Neural cell (in vitro differentiated cells): ENCODE results near the gene SMC3. TPM values are rescaled to one million over a fixed set of nuclear protein-coding genes. Genes with fewer than 3 reads are reported as not detected.

Experiments used
- H2AFZ ChIP-seq: fragments of 200-600, 300-800 bp; sonication (generic), shearing (Covaris generic); 2 replicates; pipeline ENCODE4 v1.6.0; 2014; ENCODE audit warnings: low read depth, mild to moderate bottlenecking, antibody characterized with exemption, low read length, moderate library complexity
- H3F3A ChIP-seq: fragments of 200-600 bp; shearing (Covaris generic); 2 replicates; pipeline ENCODE4 v1.6.1; 2016; ENCODE audit warnings: mild to moderate bottlenecking, moderate library complexity, mixed read lengths, antibody characterized with exemption, low read length; ENCODE audit not compliant: insufficient read depth, poor library complexity, severe bottlenecking
- H3K27ac ChIP-seq: fragments of 200-600, 300-800 bp; sonication (generic), shearing (Covaris generic); 2 replicates; pipeline ENCODE4 v1.5.1; 2014; ENCODE audit warnings: mild to moderate bottlenecking, low read length, moderate library complexity
- H3K27me3 ChIP-seq: fragments of 300-800, 200-600 bp; sonication (generic), shearing (Covaris generic); 2 replicates; pipeline ENCODE4 v1.6.0; 2014; ENCODE audit warnings: mild to moderate bottlenecking, low read depth, low read length, moderate library complexity; ENCODE audit not compliant: insufficient read depth
- H3K36me3 ChIP-seq: fragments of 300-800, 200-600 bp; sonication (generic), shearing (Covaris generic); 2 replicates; pipeline ENCODE4 v1.5.1; 2014; ENCODE audit warnings: mild to moderate bottlenecking, antibody characterized with exemption, low read length, moderate library complexity; ENCODE audit not compliant: insufficient read depth
- H3K4me2 ChIP-seq: fragments of 300-800, 200-600 bp; sonication (generic), shearing (Covaris generic); 2 replicates; pipeline ENCODE4 v1.6.0; 2014; ENCODE audit warnings: mild to moderate bottlenecking, low read length
- H3K4me3 ChIP-seq: fragments of 300-800, 200-600 bp; sonication (generic), shearing (Covaris generic); 2 replicates; pipeline ENCODE4 v1.5.1; 2014; ENCODE audit warnings: mild to moderate bottlenecking, low read length, moderate library complexity
- H3K79me2 ChIP-seq: fragments of 200-600 bp; shearing (Covaris generic); replicated peaks from 2 replicates; pipeline ENCODE4 v1.6.0; 2014; ENCODE audit warnings: mild to moderate bottlenecking, low read length, moderate library complexity; ENCODE audit not compliant: insufficient read depth
- H3K9ac ChIP-seq: fragments of 300-800, 200-600 bp; sonication (generic), shearing (Covaris generic); 2 replicates; pipeline ENCODE4 v1.6.1; 2016; ENCODE audit warnings: mild to moderate bottlenecking, low read length, mixed read lengths
- H3K9me2 ChIP-seq: fragments of 200-600 bp; shearing (Covaris generic); 2 replicates; pipeline ENCODE4 v1.6.1; 2016; ENCODE audit warnings: mild to moderate bottlenecking, low read length, mixed read lengths; ENCODE audit not compliant: insufficient read depth
- H3K9me3 ChIP-seq: fragments of 200-600, 300-800 bp; sonication (generic), shearing (Covaris generic); 2 replicates; pipeline ENCODE4 v1.6.1; 2016; ENCODE audit warnings: mild to moderate bottlenecking, mixed run types, low read length, moderate library complexity, mixed read lengths
- H4K20me1 ChIP-seq: fragments of 200-600 bp; shearing (Covaris generic); 2 replicates; pipeline ENCODE4 v1.6.1; 2016; ENCODE audit warnings: mild to moderate bottlenecking, mixed run types; ENCODE audit not compliant: insufficient read depth
- CTCF ChIP-seq: fragments of 450-650 bp; IDR thresholded peaks from 2 replicates; pipeline ENCODE4 v1.5.1; 2014; ENCODE audit warnings: antibody characterized with exemption, mild to moderate bottlenecking, moderate library complexity; ENCODE audit not compliant: poor library complexity, severe bottlenecking
- EP300 ChIP-seq: fragments of 450-650 bp; conservative IDR thresholded peaks from 2 replicates; pipeline ENCODE4 v1.6.1; 2014; ENCODE audit warnings: antibody characterized with exemption, mild to moderate bottlenecking, moderate library complexity; ENCODE audit not compliant: poor library complexity, severe bottlenecking
- EZH2 ChIP-seq: fragments of 200-600, 300-800 bp; shearing (Covaris generic), sonication (generic); IDR thresholded peaks from 2 replicates; pipeline ENCODE4 v1.6.1; 2014; ENCODE audit warnings: antibody characterized with exemption, low read length, borderline replicate concordance, mild to moderate bottlenecking; ENCODE audit not compliant: insufficient read depth, poor library complexity, severe bottlenecking
- MXI1 ChIP-seq: fragments of 450-650 bp; conservative IDR thresholded peaks from 2 replicates; pipeline ENCODE4 v1.6.1; 2014; ENCODE audit warnings: antibody characterized with exemption, mild to moderate bottlenecking; ENCODE audit not compliant: poor library complexity, severe bottlenecking
- POLR2AphosphoS5 ChIP-seq: IDR thresholded peaks from 2 replicates; pipeline ENCODE4 v1.6.1; 2012
- RAD21 ChIP-seq: fragments of 450-650 bp; conservative IDR thresholded peaks from 2 replicates; pipeline ENCODE4 v1.6.1; 2014; ENCODE audit warnings: antibody characterized with exemption, mild to moderate bottlenecking, moderate library complexity
- SMC3 ChIP-seq: fragments of 450-650 bp; conservative IDR thresholded peaks from 2 replicates; pipeline ENCODE4 v1.6.1; 2014; ENCODE audit warnings: antibody characterized with exemption, mild to moderate bottlenecking, moderate library complexity; ENCODE audit not compliant: poor library complexity
- TAF1 ChIP-seq: IDR thresholded peaks from 2 replicates; pipeline ENCODE4 v1.6.1; 2012; ENCODE audit warnings: low read depth
- polyA plus RNA-seq: library from polyadenylated mRNA; depleted of rRNA; stranded (reverse); fragments of >200 nt; gene quantifications from 2 replicates; pipeline ENCODE4 v1.2.3, GENCODE V29; 2014
- TF ChIP-seq, protein P1 (sequence below): IDR thresholded peaks from 2 replicates; pipeline ENCODE4 v1.6.1; 2012; ENCODE audit warnings: borderline replicate concordance

SMC3 gene
- polyA plus RNA-seq, 1 donor from 2014 or later: 67.7 TPM

- H3K9me2 ChIP-seq: no peaks in the 10 kb centered on the region
- H3K27ac ChIP-seq: no peak overlapping the region
- H3K36me3 ChIP-seq: no peaks in the 10 kb centered on the region
- no peaks in the 10 kb centered on the region for H3K79me2 ChIP-seq
- no peak overlapping the region for H2AFZ ChIP-seq
- TF ChIP-seq POLR2AphosphoS5 (no peak), CTCF (no peak), MXI1 (no peak), EZH2 (no peak), EP300 (no peak), TAF1 (no peak), RAD21 (no peak), SMC3 (no peak)
- TF ChIP-seq, protein P1, sequence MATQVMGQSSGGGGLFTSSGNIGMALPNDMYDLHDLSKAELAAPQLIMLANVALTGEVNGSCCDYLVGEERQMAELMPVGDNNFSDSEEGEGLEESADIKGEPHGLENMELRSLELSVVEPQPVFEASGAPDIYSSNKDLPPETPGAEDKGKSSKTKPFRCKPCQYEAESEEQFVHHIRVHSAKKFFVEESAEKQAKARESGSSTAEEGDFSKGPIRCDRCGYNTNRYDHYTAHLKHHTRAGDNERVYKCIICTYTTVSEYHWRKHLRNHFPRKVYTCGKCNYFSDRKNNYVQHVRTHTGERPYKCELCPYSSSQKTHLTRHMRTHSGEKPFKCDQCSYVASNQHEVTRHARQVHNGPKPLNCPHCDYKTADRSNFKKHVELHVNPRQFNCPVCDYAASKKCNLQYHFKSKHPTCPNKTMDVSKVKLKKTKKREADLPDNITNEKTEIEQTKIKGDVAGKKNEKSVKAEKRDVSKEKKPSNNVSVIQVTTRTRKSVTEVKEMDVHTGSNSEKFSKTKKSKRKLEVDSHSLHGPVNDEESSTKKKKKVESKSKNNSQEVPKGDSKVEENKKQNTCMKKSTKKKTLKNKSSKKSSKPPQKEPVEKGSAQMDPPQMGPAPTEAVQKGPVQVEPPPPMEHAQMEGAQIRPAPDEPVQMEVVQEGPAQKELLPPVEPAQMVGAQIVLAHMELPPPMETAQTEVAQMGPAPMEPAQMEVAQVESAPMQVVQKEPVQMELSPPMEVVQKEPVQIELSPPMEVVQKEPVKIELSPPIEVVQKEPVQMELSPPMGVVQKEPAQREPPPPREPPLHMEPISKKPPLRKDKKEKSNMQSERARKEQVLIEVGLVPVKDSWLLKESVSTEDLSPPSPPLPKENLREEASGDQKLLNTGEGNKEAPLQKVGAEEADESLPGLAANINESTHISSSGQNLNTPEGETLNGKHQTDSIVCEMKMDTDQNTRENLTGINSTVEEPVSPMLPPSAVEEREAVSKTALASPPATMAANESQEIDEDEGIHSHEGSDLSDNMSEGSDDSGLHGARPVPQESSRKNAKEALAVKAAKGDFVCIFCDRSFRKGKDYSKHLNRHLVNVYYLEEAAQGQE: no peak
- no peak overlapping the region for H3K9ac ChIP-seq
- H4K20me1 ChIP-seq: no peaks in the 10 kb centered on the region
- H3K9me3 ChIP-seq: no peaks in the 10 kb centered on the region
- no peak overlapping the region for H3K4me2 ChIP-seq
- no peaks in the 10 kb centered on the region for H3K27me3 ChIP-seq
- H3F3A ChIP-seq: no peaks in the 10 kb centered on the region
- H3K4me3 ChIP-seq: no peak overlapping the region
Observed at GRCh38 chr10:110546077-110546476, 21.4 kb upstream of the SMC3 start.

DNA sequence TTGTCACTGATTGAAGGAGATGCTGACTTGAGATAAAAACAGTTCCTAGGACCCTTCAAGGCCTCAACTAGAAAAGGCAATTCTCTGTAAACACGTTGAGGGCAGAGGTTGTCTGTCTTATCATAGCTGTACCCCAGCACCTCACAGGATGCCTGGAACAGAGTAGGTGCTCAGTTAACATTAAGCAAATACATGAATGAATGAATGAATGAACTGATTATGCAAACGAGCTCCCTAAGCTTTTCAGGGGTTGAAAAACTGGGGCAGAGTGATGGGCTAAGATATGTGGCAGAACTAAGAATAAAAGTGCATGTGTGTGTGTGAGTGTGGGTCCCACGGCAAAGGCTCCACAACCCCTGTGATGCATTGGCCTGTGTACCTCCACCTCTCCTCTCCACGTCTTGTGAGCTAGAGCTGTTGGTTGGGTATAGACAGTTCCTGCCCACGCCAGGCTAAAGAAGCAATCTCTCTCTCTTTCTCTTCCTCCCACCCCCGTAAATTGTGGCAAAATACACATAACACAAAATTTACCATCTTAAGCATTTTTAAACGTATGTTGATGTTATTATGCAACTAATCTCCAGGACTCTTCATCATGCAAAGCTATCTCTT lies 20.9 kb upstream of the SMC3 start:
- Histone ChIP-seq H3K27me3 (no peaks in the 10 kb centered on the region), H3K9me2 (no peaks in the 10 kb centered on the region), H3K4me3 (no peak overlapping the region), H3K9ac (no peak overlapping the region), H3K27ac (no peak overlapping the region), H3K36me3 (no peaks in the 10 kb centered on the region), H3F3A (no peaks in the 10 kb centered on the region), H4K20me1 (no peaks in the 10 kb centered on the region), H3K4me2 (no peak overlapping the region), H3K79me2 (no peaks in the 10 kb centered on the region), H2AFZ (no peak overlapping the region), H3K9me3 (no peaks in the 10 kb centered on the region)
- TF ChIP-seq RAD21 (no peak), SMC3 (no peak), EP300 (no peak), POLR2AphosphoS5 (no peak), EZH2 (no peak), MXI1 (no peak), CTCF (no peak), TAF1 (no peak)
- TF ChIP-seq, protein P1: no peak
